Activated CD4-positive, alpha-beta T cell treated with anti-CD3 and anti-CD28 coated beads, Interleukin-2, Interleukin-6, amounts not matched to agents 100 ng/mL and 50 ng/mL, durations not matched to agents 16 hours and 8 hours (primary cell): ENCODE measurements around the gene SLC43A3.
"Not testable (repeated sequence)": the region's sequence is repeated elsewhere in the genome, so short reads cannot be mapped to it uniquely, and the experiment has no call there.

Experiments
- DNase-seq: peaks from one replicate; pipeline ENCODE4 v3.0.0-alpha.2; 2020

SLC43A3 gene

GRCh38 chr11:57403802-57404147, 23.1 kb downstream of the SLC43A3 start:
- no peak for DNase-seq

- DNase-seq: not testable (repeated sequence)
These were observed 23.7 kb downstream of the SLC43A3 start for GRCh38 chr11:57403003-57403801.

GRCh38 chr11:57402188-57403002, 24.5 kb downstream of the SLC43A3 start:
- DNase-seq: no peak

- no peak for DNase-seq
These were observed 26.8 kb downstream of the SLC43A3 start for GRCh38 chr11:57399972-57400578.

GRCh38 chr11:57399221-57399620, 27.7 kb downstream of the SLC43A3 start:
- DNase-seq: no peak

GRCh38 chr11:57397394-57397990, 29.4 kb downstream of the SLC43A3 start:
- DNase-seq: no peak

GRCh38 chr11:57396744-57397143, 30.2 kb downstream of the SLC43A3 start:
- no peak for DNase-seq

GRCh38 chr11:57395905-57396623, 30.9 kb downstream of the SLC43A3 start:
- no peak for DNase-seq

- DNase-seq: no peak
These were observed 32.5 kb downstream of the SLC43A3 start for GRCh38 chr11:57394203-57394965.

- DNase-seq: no peak
These were observed 34.2 kb downstream of the SLC43A3 start for GRCh38 chr11:57392763-57393105.

- DNase-seq: no peak
These were observed 34.7 kb downstream of the SLC43A3 start for GRCh38 chr11:57392066-57392762.

- no peak for DNase-seq
These were observed 35.4 kb downstream of the SLC43A3 start for GRCh38 chr11:57391539-57391938.

GRCh38 chr11:57391111-57391510, 35.8 kb downstream of the SLC43A3 start:
- DNase-seq: no peak

GRCh38 chr11:57390535-57390934, 36.4 kb downstream of the SLC43A3 start, which contains the start of gene PRG2:
TSS of gene PRG2 (minus strand) at chr11:57390650. CDS start at chr11:57389944, 706 bp downstream.
- no peak for DNase-seq

GRCh38 chr11:57387289-57388030, 39.5 kb downstream of the SLC43A3 start:
- no peak for DNase-seq

GRCh38 chr11:57386178-57386940, 40.6 kb downstream of the SLC43A3 start:
- no peak for DNase-seq

GRCh38 chr11:57380975-57381374, 45.9 kb downstream of the SLC43A3 start, which contains the start of gene PRG3:
TSS of gene PRG3 (minus strand) at chr11:57381150. CDS start at chr11:57380708, 442 bp downstream.
- no peak for DNase-seq

- DNase-seq: no peak
These were observed 47.2 kb downstream of the SLC43A3 start for GRCh38 chr11:57379732-57380131.

GRCh38 chr11:57378186-57378585, 48.7 kb downstream of the SLC43A3 start:
- DNase-seq: no peak

GRCh38 chr11:57377107-57377506, 49.8 kb downstream of the SLC43A3 start:
- DNase-seq: no peak
